Prostate gland (tissue), 2 donors: ENCODE results near the gene IFRD2. TPM values are rescaled to one million over a fixed set of nuclear protein-coding genes. Genes with fewer than 3 reads are reported as not detected.

ENCODE experiments used
- DNase-seq: peaks from one replicate; pipeline ENCODE4 v3.0.0-alpha.2; 2019; ENCODE audit warnings: low spot score
- H3K27ac ChIP-seq, 2 donors: fragments of 200-600 bp; sonication (generic); 2 replicates each; pipeline ENCODE4 v1.5.1; 2017 to 2019
- H3K27me3 ChIP-seq: fragments of 200-600 bp; sonication (generic); replicated peaks from 2 replicates; pipeline ENCODE4 v1.5.1; 2019; ENCODE audit not compliant: insufficient read depth
- H3K36me3 ChIP-seq, 2 donors: fragments of 200-600 bp; sonication (generic); 1 replicate in 1 of 2; 2 replicates in 1 of 2; pipeline versions ENCODE4 v1.5.1 to v1.8.1; 2017 to 2019
- H3K4me1 ChIP-seq: fragments of 200-600 bp; sonication (generic); replicated peaks from 2 replicates; pipeline ENCODE4 v1.5.1; 2019
- H3K4me3 ChIP-seq, 2 donors: fragments of 200-600 bp; sonication (generic); 2 replicates each; pipeline ENCODE4 v1.5.1; 2017 to 2019
- H3K9me3 ChIP-seq: fragments of 200-600 bp; sonication (generic); 2 replicates; pipeline ENCODE4 v1.5.1; 2017
- CTCF ChIP-seq, 4 experiments: fragments of 200-600 bp in 2 of 4; fragments of 450-650 bp in 2 of 4; sonication (generic) in 2 of 4; IDR thresholded peaks; 1 replicate in 3 of 4; 2 replicates in 1 of 4; pipeline ENCODE4 v1.5.1; 2016 to 2019; ENCODE audit warnings: antibody characterized with exemption in 4 of 4, mild to moderate bottlenecking in 2 of 4, moderate library complexity in 2 of 4
- POLR2A ChIP-seq: fragments of 450-650 bp; IDR thresholded peaks from one replicate; pipeline ENCODE4 v1.6.1; 2016; ENCODE audit warnings: antibody characterized with exemption, mild to moderate bottlenecking
- POLR2AphosphoS5 ChIP-seq: sonication (generic); formaldehyde crosslinking; IDR thresholded peaks from one replicate; pipeline ENCODE4 v1.6.1; 2017; ENCODE audit warnings: antibody characterized with exemption
- WGBS: methylation state at CpG from one replicate; pipeline ENCODE4 v1.1.5; 2018; 5-methylcytosine and 5-hydroxymethylcytosine counted together
- intact Hi-C: fragments of 100-400 bp; cut with DNase I; formaldehyde crosslinking; loops from one replicate; pipeline ENCODE4 v1.14.2; 2022
- total RNA-seq, 2 donors: library from RNA; depleted of rRNA; stranded (reverse); fragments of >200 nt; gene quantifications; one replicate each; pipeline ENCODE4 v1.1.0, GENCODE V29; 2016

Gene IFRD2
- total RNA-seq, 2 donors from 2014 or later = 93.0 to 99.9 TPM

DNA sequence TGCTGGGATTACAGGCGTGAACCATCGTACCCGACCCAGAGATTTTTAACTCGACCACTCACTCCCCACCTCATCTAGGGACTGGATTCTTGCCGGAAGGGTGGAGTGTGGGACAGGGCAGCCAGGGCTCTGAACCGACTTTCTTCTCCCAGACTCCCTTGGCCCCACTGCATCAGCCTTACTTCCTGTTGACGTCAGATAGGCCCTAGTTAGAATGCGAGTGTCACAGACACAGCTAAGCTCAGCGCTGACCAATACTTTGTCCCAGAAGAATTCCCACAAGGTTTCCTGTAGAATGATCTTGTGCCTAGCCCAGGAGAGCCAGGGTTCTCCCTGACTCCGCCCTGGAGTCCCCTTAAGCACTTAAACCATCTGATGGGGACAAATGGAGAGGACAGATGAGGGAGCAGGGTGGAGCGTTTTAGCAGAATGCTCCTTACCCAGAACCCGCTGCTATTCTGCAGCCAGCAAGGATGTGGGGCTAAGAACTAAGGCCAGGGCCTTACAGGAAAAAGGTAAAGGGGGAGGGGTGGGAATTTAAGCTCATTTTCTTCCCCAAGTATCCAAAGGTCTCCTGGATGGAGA lies 41.6 kb upstream of the IFRD2 start:
- Histone ChIP-seq H3K4me1 (peaks cover 34% of the 10 kb centered on the region), H3K36me3 (peaks cover 8 to 13% of the 10 kb centered on the region in 2 donors), H3K4me3 (no peak overlapping the region), H3K9me3 (no peaks in the 10 kb centered on the region), H3K27me3 (no peaks in the 10 kb centered on the region), H3K27ac (peak overlapping the region; percentile 93 to 95)
- TF ChIP-seq CTCF (IDR thresholded peaks at IDR 0.05) = no peak
- no peak for TF ChIP-seq POLR2A
- no peak for TF ChIP-seq POLR2AphosphoS5
- intact Hi-C loops = no loop called here
- DNase-seq = no peak
- WGBS = 66% methylated on average over 12 of the region's 12 CpGs

- no peak for DNase-seq
- no peak for TF ChIP-seq POLR2AphosphoS5
- no peak for TF ChIP-seq POLR2A
- no peak for TF ChIP-seq CTCF (IDR thresholded peaks at IDR 0.05)
- no peaks in the 10 kb centered on the region for H3K27me3 ChIP-seq
- 93% methylated on average over 19 of the region's 19 CpGs for WGBS
- H3K4me3 ChIP-seq = no peak overlapping the region
- H3K36me3 ChIP-seq = peaks cover 8 to 13% of the 10 kb centered on the region in 2 donors
- peaks cover 35% of the 10 kb centered on the region for H3K4me1 ChIP-seq
- no peaks in the 10 kb centered on the region for H3K9me3 ChIP-seq
- no peak overlapping the region for H3K27ac ChIP-seq
- intact Hi-C loops = no loop called here
These were observed 39.2 kb upstream of the IFRD2 start for GRCh38 chr3:50331364-50331907.

DNA sequence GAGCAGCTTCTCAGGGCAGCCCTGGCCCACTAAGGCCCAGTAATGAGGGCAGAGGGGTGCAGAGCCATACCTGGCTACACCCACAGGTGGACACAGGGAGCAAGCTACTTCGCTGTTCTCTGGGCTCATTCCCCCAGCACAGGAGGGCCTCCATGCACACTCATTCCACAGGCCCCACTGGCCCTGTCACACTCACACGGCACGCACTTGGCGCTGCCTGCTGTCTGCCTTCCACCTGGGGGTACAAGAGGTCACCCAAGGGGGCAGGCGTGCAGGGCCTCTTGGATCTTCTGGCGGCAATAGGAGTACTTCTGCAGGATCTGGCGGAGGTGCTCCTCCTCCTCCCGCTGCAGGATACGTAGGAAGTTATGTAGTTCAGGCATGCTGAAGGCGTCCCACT lies 38.1 kb upstream of the IFRD2 start:
- Histone ChIP-seq H3K9me3 (no peaks in the 10 kb centered on the region), H3K4me1 (peaks cover 24% of the 10 kb centered on the region), H3K36me3 (peaks cover 8 to 13% of the 10 kb centered on the region in 2 donors), H3K27ac (no peak overlapping the region), H3K4me3 (no peak overlapping the region), H3K27me3 (no peaks in the 10 kb centered on the region)
- intact Hi-C loops = no loop called here
- no peak for DNase-seq
- 96% methylated on average over 10 of the region's 10 CpGs for WGBS
- TF ChIP-seq POLR2A = no peak
- TF ChIP-seq CTCF (IDR thresholded peaks at IDR 0.05) = no peak
- no peak for TF ChIP-seq POLR2AphosphoS5

GRCh38 chr3:50327943-50328691 lies 35.9 kb upstream of the IFRD2 start, which contains the start of gene TUSC2:
TUSC2 (minus strand) TSS chr3:50328223; CDS start chr3:50328099, 124 bp downstream.
- WGBS = 1% methylated on average over 53 of the region's 55 CpGs
- no peaks in the 10 kb centered on the region for H3K27me3 ChIP-seq
- intact Hi-C loops = no loop called here
- peak in 2 of 4 experiments; percentile 12 to 32 for TF ChIP-seq CTCF (IDR thresholded peaks at IDR 0.05)
- TF ChIP-seq POLR2AphosphoS5 = peak; percentile 99
- peak; percentile 69 for TF ChIP-seq POLR2A
- H3K4me3 ChIP-seq = peak within 1 kb of the TSS; percentile 96 to 99
- peak within 1 kb of the TSS; percentile 73 to 77 for H3K27ac ChIP-seq
- no peaks in the 10 kb centered on the region for H3K9me3 ChIP-seq
- H3K4me1 ChIP-seq = peaks cover 10% of the 10 kb centered on the region
- peak; percentile 98 for DNase-seq
- H3K36me3 ChIP-seq = peaks cover 8 to 13% of the 10 kb centered on the region in 2 donors
